Neuronal stem cell (in vitro differentiated cells): ENCODE measurements around the gene TDP1.

Source experiments
- DNase-seq: peaks from one replicate; pipeline ENCODE4 v3.0.0-alpha.2; 2013; ENCODE audit warnings: low spot score
- H2AFZ ChIP-seq: one replicate; pipeline ENCODE4 v1.6.1; 2013; ENCODE audit warnings: mild to moderate bottlenecking, low read length, inconsistent platforms
- H2AK5ac ChIP-seq: 2 replicates; pipeline ENCODE4 v1.6.1; 2013; ENCODE audit warnings: low read depth, mild to moderate bottlenecking, inconsistent platforms, low read length, moderate library complexity, mixed read lengths
- H2BK120ac ChIP-seq: 2 replicates; pipeline ENCODE4 v1.6.1; 2013; ENCODE audit warnings: low read depth, mild to moderate bottlenecking, inconsistent platforms, low read length, moderate library complexity, mixed read lengths
- H2BK12ac ChIP-seq: one replicate; pipeline ENCODE4 v1.6.1; 2013; ENCODE audit warnings: low read length, inconsistent platforms
- H2BK15ac ChIP-seq: 2 replicates; pipeline ENCODE4 v1.6.1; 2013; ENCODE audit warnings: mild to moderate bottlenecking, low read length, inconsistent platforms, mixed read lengths
- H2BK5ac ChIP-seq: one replicate; pipeline ENCODE4 v1.6.1; 2013; ENCODE audit warnings: inconsistent platforms, mild to moderate bottlenecking, low read length, moderate library complexity
- H3K14ac ChIP-seq: one replicate; pipeline ENCODE4 v1.6.1; 2013; ENCODE audit warnings: low read length, inconsistent platforms
- H3K18ac ChIP-seq: 2 replicates; pipeline ENCODE4 v1.6.1; 2013; ENCODE audit warnings: low read length, inconsistent platforms
- H3K23ac ChIP-seq: 2 replicates; pipeline ENCODE4 v1.6.1; 2013; ENCODE audit warnings: low read depth, mild to moderate bottlenecking, mixed read lengths, low read length, inconsistent platforms; ENCODE audit not compliant: poor library complexity
- H3K27ac ChIP-seq: replicated peaks from 3 replicates; pipeline ENCODE4 v1.5.1; 2013; ENCODE audit warnings: low read length, inconsistent platforms
- H3K27me3 ChIP-seq, 3 experiments: 2 replicates each; pipeline ENCODE4 v1.6.1; 2013; ENCODE audit warnings: low read length in 3 of 3, mild to moderate bottlenecking in 2 of 3, inconsistent platforms in 1 of 3, low read depth in 1 of 3, mixed read lengths in 1 of 3, moderate library complexity in 1 of 3; ENCODE audit not compliant: control insufficient read depth in 3 of 3, insufficient read depth in 3 of 3
- H3K36me3 ChIP-seq, 2 donors: replicated peaks in 1 of 2; 2 replicates each; pipeline ENCODE4 v1.6.1; 2013; ENCODE audit warnings: low read length in 2 of 2; ENCODE audit not compliant: control insufficient read depth in 2 of 2, insufficient read depth in 2 of 2
- H3K4ac ChIP-seq: 2 replicates; pipeline ENCODE4 v1.6.1; 2013; ENCODE audit warnings: inconsistent platforms, mild to moderate bottlenecking, low read length, moderate library complexity
- H3K4me1 ChIP-seq, 2 donors: 1 replicate in 1 of 2; 2 replicates in 1 of 2; pipeline ENCODE4 v1.6.1; 2013; ENCODE audit warnings: low read length in 2 of 2, low read depth in 1 of 2; ENCODE audit not compliant: control insufficient read depth in 2 of 2, insufficient read depth in 1 of 2
- H3K4me2 ChIP-seq: one replicate; pipeline ENCODE4 v1.6.1; 2013; ENCODE audit warnings: mild to moderate bottlenecking, low read length, inconsistent platforms; ENCODE audit not compliant: insufficient read depth, poor library complexity, severe bottlenecking
- H3K4me3 ChIP-seq, 2 donors: 2 replicates each; pipeline ENCODE4 v1.5.1; 2013; ENCODE audit warnings: low read length in 2 of 2, mild to moderate bottlenecking in 2 of 2, inconsistent platforms in 1 of 2, moderate library complexity in 1 of 2
- H3K79me1 ChIP-seq: one replicate; pipeline ENCODE4 v1.6.1; 2013; ENCODE audit warnings: low read depth, mild to moderate bottlenecking, inconsistent platforms, low read length, moderate library complexity
- H3K9ac ChIP-seq: one replicate; pipeline ENCODE4 v1.6.1; 2013; ENCODE audit warnings: mild to moderate bottlenecking, low read depth, low read length, inconsistent platforms; ENCODE audit not compliant: poor library complexity
- H3K9me3 ChIP-seq, 2 donors: replicated peaks in 1 of 2; 2 replicates each; pipeline versions ENCODE3 to v1.6.1; 2013; ENCODE audit warnings: low read length in 2 of 2, mild to moderate bottlenecking in 2 of 2, inconsistent platforms in 1 of 2, low read depth in 1 of 2, mixed read lengths in 1 of 2, moderate library complexity in 1 of 2; ENCODE audit not compliant: control insufficient read depth in 2 of 2, insufficient read depth in 1 of 2
- H4K8ac ChIP-seq: one replicate; pipeline ENCODE4 v1.6.1; 2013; ENCODE audit warnings: low read depth, mild to moderate bottlenecking, inconsistent platforms, low read length, moderate library complexity
- H4K91ac ChIP-seq: one replicate; pipeline ENCODE4 v1.6.1; 2013; ENCODE audit warnings: low read length, low read depth, mild to moderate bottlenecking, inconsistent platforms; ENCODE audit not compliant: poor library complexity
- WGBS, 2 donors: extraction: QIAGEN DNeasy Blood & Tissue Kit; methylation state at CpG; one replicate each; pipeline ENCODE4 v1.1.7; 2013; ENCODE audit warnings: missing lambda C conversion rate in 2 of 2, mixed read lengths in 1 of 2; ENCODE audit not compliant: insufficient read length in 2 of 2, insufficient replicate concordance in 1 of 2; ENCODE audit errors: extremely low coverage in 2 of 2; 5-methylcytosine and 5-hydroxymethylcytosine counted together

Gene TDP1

GRCh38 chr14:89990218-89990617 is 34.5 kb downstream of the TDP1 start:
- Histone ChIP-seq H4K91ac (no peak overlapping the region), H3K14ac (no peak overlapping the region), H2BK15ac (no peak overlapping the region), H3K18ac (no peak overlapping the region), H3K27ac (no peak overlapping the region), H3K9me3 (no peaks in the 10 kb centered on the region), H2AFZ (no peak overlapping the region), H3K4ac (no peak overlapping the region), H2AK5ac (no peak overlapping the region), H3K4me1 (no peaks in the 10 kb centered on the region), H3K36me3 (peaks cover 20 to 100% of the 10 kb centered on the region in 2 donors), H2BK120ac (no peak overlapping the region), H4K8ac (no peak overlapping the region), H3K9ac (no peak overlapping the region), H3K4me3 (no peak overlapping the region), H3K79me1 (no peaks in the 10 kb centered on the region), H3K4me2 (no peak overlapping the region), H2BK5ac (no peak overlapping the region), H3K27me3 (no peaks in the 10 kb centered on the region), H2BK12ac (no peak overlapping the region), H3K23ac (no peak overlapping the region)
- no CpG with 5 or more reads among the region's 5 CpGs for WGBS, 2 donors
- no peak for DNase-seq

GRCh38 chr14:89990623-89991275 is 35.0 kb downstream of the TDP1 start:
- H3K4me3 ChIP-seq = no peak overlapping the region
- H3K36me3 ChIP-seq = peaks cover 20 to 100% of the 10 kb centered on the region in 2 donors
- H3K4me1 ChIP-seq = no peaks in the 10 kb centered on the region
- H3K27ac ChIP-seq = no peak overlapping the region
- H4K91ac ChIP-seq = no peak overlapping the region
- no peaks in the 10 kb centered on the region for H3K79me1 ChIP-seq
- H2AFZ ChIP-seq = no peak overlapping the region
- no peaks in the 10 kb centered on the region for H3K27me3 ChIP-seq
- no peak overlapping the region for H4K8ac ChIP-seq
- H2BK5ac ChIP-seq = no peak overlapping the region
- no peak overlapping the region for H2AK5ac ChIP-seq
- WGBS, 2 donors = no CpG with 5 or more reads among the region's 2 CpGs
- H3K4me2 ChIP-seq = no peak overlapping the region
- no peak overlapping the region for H3K9ac ChIP-seq
- H2BK120ac ChIP-seq = no peak overlapping the region
- no peak overlapping the region for H3K14ac ChIP-seq
- no peak overlapping the region for H3K18ac ChIP-seq
- no peak overlapping the region for H3K23ac ChIP-seq
- H2BK15ac ChIP-seq = no peak overlapping the region
- DNase-seq = no peak
- H3K9me3 ChIP-seq = no peaks in the 10 kb centered on the region
- no peak overlapping the region for H3K4ac ChIP-seq
- H2BK12ac ChIP-seq = no peak overlapping the region

- no peak overlapping the region for H4K91ac ChIP-seq
- no CpG with 5 or more reads among the region's 3 CpGs for WGBS, 2 donors
- no peak overlapping the region for H2AK5ac ChIP-seq
- H2AFZ ChIP-seq = no peak overlapping the region
- H3K4me2 ChIP-seq = no peak overlapping the region
- no peak for DNase-seq
- H3K79me1 ChIP-seq = no peaks in the 10 kb centered on the region
- no peak overlapping the region for H2BK15ac ChIP-seq
- H3K9me3 ChIP-seq = no peaks in the 10 kb centered on the region
- no peak overlapping the region for H4K8ac ChIP-seq
- no peak overlapping the region for H2BK5ac ChIP-seq
- no peak overlapping the region for H3K14ac ChIP-seq
- H2BK12ac ChIP-seq = no peak overlapping the region
- H3K9ac ChIP-seq = no peak overlapping the region
- H3K23ac ChIP-seq = no peak overlapping the region
- H2BK120ac ChIP-seq = no peak overlapping the region
- H3K36me3 ChIP-seq = peaks cover 17 to 100% of the 10 kb centered on the region in 2 donors
- no peak overlapping the region for H3K18ac ChIP-seq
- no peaks in the 10 kb centered on the region for H3K4me1 ChIP-seq
- no peaks in the 10 kb centered on the region for H3K27me3 ChIP-seq
- H3K4me3 ChIP-seq = no peak overlapping the region
- H3K27ac ChIP-seq = no peak overlapping the region
- H3K4ac ChIP-seq = no peak overlapping the region
Measured at GRCh38 chr14:89992273-89992672, 36.5 kb downstream of the TDP1 start.

- no peak for DNase-seq
Measured at GRCh38 chr14:89996963-89997362, 41.2 kb downstream of the TDP1 start.

More at GRCh38 chr14:89996963-89997362, 41.2 kb downstream of the TDP1 start:
- Histone ChIP-seq H3K4me3 (no peak overlapping the region), H2AFZ (no peak overlapping the region), H2AK5ac (no peak overlapping the region), H3K36me3 (peaks cover 21 to 98% of the 10 kb centered on the region in 2 donors), H2BK12ac (no peak overlapping the region), H3K9me3 (no peaks in the 10 kb centered on the region), H3K79me1 (peaks cover 2% of the 10 kb centered on the region), H3K27ac (no peak overlapping the region), H3K4ac (no peak overlapping the region), H4K91ac (no peak overlapping the region), H3K9ac (no peak overlapping the region), H3K14ac (no peak overlapping the region), H3K23ac (no peak overlapping the region), H3K4me2 (no peak overlapping the region), H3K4me1 (no peaks in the 10 kb centered on the region), H3K27me3 (no peaks in the 10 kb centered on the region), H4K8ac (no peak overlapping the region), H3K18ac (no peak overlapping the region), H2BK120ac (no peak overlapping the region), H2BK5ac (no peak overlapping the region), H2BK15ac (no peak overlapping the region)
- no CpG with 5 or more reads among the region's 1 CpG for WGBS, 2 donors
